Lung microvascular endothelial cell (primary cell): ENCODE measurements around the gene CTIF. TPM values are rescaled to one million over a fixed set of nuclear protein-coding genes. Genes with fewer than 3 reads are reported as not detected.

Experiments used
- DNase-seq, 2 donors: peaks; one replicate each; pipeline versions ENCODE4 v3.0.0 to v3.0.0-alpha.2; 2010; ENCODE audit warnings: low read depth in 2 of 2
- total RNA-seq: library from RNA; depleted of rRNA; stranded (reverse); fragments of >200 nt; gene quantifications from 2 replicates; pipeline ENCODE4 v1.2.1, GENCODE V29; 2014

CTIF gene
- total RNA-seq, 1 donor from 2014 or later, result 18.1 TPM

DNA sequence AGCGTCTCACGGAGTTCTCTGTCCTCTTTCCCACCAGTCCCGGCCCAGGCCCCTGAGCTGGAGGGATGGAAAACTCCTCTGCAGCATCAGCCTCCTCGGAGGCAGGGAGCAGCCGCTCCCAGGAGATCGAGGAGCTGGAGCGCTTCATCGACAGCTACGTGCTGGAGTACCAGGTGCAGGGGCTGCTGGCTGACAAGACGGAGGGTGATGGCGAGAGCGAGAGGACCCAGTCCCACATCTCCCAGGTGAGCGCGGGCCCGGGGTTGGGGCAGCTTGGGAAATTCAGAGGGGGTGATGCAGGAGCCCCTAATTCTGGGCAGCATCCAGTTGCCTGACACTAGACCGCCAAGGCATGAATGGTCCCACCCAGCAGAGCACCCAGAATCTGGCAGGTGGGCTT is 80.7 kb downstream of the CTIF start:
- DNase-seq, result no peak

GRCh38 chr18:48620071-48620470 is 81.2 kb downstream of the CTIF start:
- no peak for DNase-seq

- DNase-seq, result peak in 1 of 2 donors; percentile 61
Measured at GRCh38 chr18:48621240-48621639, 82.4 kb downstream of the CTIF start.

GRCh38 chr18:48621815-48622555 is 83.2 kb downstream of the CTIF start:
- DNase-seq, result no peak

DNA sequence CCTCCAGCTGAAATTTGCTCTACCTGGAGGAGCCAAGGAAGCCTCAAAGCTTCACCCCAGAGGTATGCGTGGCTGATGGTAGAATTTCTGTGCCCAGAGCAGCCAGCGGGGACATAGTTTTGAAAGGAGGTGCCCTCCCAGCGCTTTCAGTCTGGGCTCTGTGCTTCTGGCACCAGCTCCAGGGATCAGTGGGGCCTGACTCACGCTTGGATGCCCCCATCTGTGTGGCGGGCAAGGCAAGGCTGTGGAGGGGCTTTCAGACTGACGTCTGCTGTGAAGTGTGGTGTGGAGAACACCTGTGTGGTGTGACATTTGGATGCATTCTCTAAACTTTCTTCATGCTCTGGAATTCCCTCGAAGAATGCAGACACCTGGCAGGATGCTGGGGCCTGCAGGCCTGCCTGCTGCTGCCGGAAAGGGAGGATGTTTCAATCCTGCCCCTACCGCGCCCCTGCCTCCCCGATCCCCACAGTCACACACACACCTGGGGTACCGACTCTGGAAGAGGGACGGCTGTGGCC is 84.1 kb downstream of the CTIF start:
- peak in 1 of 2 donors; percentile 35 for DNase-seq

DNA sequence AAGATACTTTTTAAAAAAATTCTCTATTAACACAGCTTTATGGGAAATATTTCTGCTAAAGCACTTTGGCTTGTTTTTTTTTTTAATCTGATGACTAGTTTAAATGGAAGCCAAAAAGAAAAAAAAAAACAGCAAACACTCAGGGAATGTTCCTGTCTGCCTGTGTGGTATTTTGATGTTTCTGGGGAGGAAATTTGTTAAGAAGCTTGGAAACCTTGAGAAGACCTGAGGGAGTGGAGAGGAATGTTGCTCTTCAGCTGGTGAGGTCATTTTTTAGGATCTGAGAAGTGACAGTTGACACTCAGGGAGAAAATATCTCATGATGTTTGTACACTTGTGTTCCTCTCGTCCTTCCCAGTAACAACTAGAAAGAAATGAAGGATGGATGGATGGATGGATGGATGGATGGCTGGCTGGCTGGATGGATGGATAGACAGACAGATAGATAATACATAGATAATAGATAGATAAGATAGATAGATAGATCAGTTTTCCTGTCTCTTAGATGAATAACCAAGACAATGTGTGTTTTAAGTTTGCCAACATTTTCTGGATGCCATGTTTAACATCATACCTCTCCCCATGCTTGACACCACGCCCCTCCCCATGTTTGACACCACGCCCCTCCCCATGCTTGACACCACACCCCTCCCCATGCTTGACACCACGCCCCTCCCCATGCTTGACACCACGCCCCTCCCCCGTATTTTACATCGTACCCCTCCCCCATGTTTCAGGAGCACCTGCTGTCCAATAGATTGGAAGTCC is 84.8 kb downstream of the CTIF start:
- peak in 1 of 2 donors; percentile 62 for DNase-seq

GRCh38 chr18:48624856-48625255 is 86.0 kb downstream of the CTIF start:
- DNase-seq, result no peak

GRCh38 chr18:48627216-48627615 is 88.4 kb downstream of the CTIF start:
- peak; percentile 30 to 59 for DNase-seq

DNA sequence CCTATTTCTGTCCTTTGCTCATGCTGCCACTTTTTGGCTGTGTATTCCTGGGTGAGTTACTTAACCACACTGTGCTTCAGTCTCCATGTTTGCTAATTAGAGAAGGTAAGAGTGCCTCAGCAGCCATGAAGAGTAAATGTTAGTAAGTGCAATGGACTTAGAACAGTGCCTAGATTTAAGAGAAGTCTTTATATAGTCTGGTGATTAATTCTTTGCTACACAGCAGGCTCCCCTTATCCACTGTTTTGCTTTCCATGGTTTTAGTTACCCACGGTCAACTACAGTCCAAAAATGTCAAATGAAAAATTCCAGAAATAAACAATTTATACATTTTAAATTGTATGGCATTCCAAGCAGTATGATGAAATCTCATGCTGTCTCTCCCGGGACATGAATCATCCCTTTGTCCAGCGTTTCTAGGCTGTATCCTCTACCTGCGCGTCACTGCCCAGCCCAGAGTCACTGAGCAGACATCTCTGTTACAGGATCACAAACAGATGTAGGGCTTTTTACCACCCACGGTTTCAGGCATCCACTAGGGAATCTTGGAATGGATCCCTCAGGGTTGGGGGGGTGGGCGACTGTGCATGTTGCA is 91.0 kb downstream of the CTIF start:
- DNase-seq, result peak; percentile 66 to 88

- DNase-seq, result no peak
Measured at GRCh38 chr18:48631851-48632250, 93.0 kb downstream of the CTIF start.

GRCh38 chr18:48632676-48633257 is 93.9 kb downstream of the CTIF start:
- no peak for DNase-seq

DNA sequence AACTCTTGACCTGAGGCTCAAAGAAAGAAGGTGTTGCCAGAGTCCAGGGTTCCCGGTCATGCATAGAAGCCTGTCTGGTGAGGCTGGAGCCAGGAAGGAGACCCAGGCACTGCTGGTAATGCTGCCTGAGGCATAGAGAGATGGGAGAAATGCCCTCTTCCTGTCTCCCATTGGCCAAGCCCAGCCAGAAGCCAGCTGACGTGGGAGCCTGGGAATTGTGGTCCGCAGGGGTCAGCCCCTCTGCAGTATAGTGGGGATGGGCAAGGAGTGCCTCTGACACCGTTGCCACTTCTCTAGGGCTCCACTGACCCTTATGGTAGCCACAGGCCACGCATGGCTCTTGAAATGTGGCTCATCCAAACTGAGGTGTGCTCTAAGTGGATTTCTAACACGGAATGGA is 95.7 kb downstream of the CTIF start:
- no peak for DNase-seq

DNA sequence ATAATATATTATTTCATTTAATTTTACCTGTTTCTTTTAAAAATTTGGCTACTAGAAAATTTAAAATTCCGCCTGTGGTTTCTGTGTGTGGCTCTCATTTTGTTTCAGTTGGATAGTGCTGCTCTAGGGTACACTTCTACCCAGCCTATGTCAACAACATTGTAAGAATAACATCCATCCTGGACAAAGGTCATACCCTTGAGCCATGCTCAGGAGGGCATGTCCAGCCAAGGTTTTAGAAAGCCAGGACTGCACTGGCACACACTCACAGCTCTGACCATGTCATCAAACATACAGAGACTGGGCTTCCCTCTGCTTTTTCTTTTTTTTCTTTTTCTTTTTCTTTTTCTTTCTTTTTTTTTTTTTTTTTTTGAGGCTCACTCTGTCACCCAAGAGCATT is 96.1 kb downstream of the CTIF start:
- no peak for DNase-seq

- DNase-seq, result no peak
Measured at GRCh38 chr18:48635806-48636205, 97.0 kb downstream of the CTIF start.

GRCh38 chr18:48636436-48636835 is 97.6 kb downstream of the CTIF start:
- no peak for DNase-seq

DNA sequence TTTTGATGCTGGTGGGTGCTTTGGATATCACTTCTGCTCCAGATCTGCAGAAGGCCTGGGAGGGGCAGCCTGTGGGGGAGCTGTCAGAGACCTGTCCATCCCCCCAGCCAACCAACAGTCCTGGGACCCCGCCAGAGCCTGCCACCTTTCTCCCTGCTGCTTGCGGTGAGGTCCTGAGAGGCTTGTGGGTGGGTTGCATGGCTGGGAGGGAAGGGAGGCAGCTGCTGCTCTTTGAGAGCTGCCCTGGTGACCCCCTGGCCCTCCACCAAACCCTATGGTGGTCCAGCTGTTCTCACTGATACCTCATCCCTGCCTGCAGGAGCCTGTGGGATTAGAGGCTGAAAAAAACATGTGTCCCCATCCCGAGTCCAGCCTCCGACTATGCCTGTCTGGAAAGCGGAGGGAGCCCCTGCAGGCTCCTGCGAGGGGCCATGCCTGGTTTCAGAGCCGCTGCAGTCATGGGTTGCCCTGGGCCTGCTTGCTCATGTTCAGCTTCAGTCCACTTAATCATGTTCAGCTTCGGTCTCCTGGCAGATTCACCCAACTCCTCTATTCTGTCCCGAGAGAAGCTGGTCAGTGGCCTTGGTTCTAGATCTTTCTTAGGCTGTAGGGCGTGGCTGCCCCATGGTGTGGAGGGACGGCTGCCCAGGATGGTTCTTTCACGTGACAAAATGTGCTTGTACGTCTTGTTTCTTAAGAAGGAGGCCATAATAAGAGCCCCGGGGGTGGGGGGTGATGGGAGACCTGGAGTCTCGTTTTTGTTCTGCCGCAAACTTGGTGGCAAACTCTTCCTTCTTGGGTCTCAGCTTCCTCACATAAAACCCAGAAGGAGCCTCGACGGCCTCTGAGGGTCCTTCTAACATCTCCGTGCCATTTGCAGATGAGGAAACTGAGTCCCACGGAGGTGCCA is 98.5 kb downstream of the CTIF start:
- DNase-seq, result no peak

DNA sequence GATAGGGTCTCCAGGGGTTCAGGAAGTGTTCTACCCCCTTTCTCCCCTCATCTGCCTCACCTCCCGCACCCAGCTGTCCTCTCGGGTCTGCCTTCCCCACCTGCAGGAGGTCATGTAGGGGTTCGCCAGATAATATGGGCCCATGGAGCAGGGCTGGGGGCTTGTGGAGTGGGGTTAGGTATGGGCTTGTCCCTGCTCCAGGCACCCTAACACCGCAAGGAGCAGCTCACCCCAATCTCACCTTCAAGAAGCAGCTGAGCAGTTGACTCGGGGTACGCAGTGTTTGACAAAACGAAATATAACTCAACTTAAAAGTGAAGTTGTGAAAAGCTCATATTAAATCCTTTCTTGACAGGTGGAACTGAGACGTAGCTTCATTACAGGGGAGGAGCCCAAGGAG is 99.6 kb downstream of the CTIF start:
- no peak for DNase-seq

- no peak for DNase-seq
Measured at GRCh38 chr18:48638896-48639771, 100.3 kb downstream of the CTIF start.

DNA sequence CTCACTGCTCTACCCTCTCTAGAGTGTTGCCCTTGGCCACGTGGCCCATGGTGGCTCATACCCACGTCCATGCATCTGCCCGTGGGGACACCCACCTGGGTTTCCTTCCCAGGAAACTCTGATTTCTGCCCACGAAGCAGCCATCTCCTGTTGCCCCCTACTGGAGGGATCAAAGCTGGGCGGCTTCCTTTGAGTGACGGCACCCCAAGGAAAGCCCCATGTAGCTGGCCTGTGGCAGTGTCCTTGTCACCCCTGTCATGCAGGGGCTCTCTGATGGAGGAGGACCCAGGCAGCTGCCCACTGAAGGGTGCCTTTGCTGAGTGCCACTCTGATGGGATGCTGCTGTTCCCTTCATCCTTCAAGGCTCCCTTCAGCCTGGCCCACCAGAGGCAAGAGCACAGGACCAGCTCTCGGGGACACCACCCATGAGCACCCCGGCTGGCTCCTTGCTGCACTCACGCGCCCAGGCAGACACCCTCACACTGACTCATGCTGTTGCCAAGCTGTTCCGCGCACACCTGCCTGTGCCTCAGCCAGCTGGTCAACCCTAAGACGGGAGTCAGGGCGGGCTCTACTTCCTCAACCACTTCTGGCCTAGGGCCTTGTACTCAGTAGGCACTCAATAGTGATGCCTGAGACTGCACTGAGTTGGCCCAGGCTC is 101.1 kb downstream of the CTIF start:
- no peak for DNase-seq
